Activated CD8-positive, alpha-beta T cell treated with anti-CD3 and anti-CD28 coated beads for 36 hours (primary cell): ENCODE measurements around the gene TRIM38. TPM values are rescaled to one million over a fixed set of nuclear protein-coding genes. Genes with fewer than 3 reads are reported as not detected.

ENCODE experiments used
- ATAC-seq: fragments of 200-7000 bp; cut with Tn5 transposase; one replicate; pipeline ENCODE4 v1.10.0; 2021; ENCODE audit warnings: mild to moderate bottlenecking, moderate library complexity
- CTCF ChIA-PET: fragments of 350-600 bp; sonication (Branson Sonifier 250); formaldehyde crosslinking; loops from one replicate; lab custom pipeline; 2021; ENCODE audit warnings: antibody characterized with exemption; lab: Charles Lee
- POLR2A ChIA-PET: fragments of 350-600 bp; sonication (Branson Sonifier 250); formaldehyde crosslinking; loops from one replicate; lab custom pipeline; 2021; ENCODE audit warnings: antibody characterized with exemption; lab: Charles Lee
- DNase-seq: peaks from one replicate; pipeline ENCODE4 v3.0.0-alpha.2; 2020
- H3K27ac Mint-ChIP-seq: one replicate; pipeline ENCODE4 v1.8.0; 2021; ENCODE audit warnings: mild to moderate bottlenecking, mixed read lengths
- H3K27me3 Mint-ChIP-seq: one replicate; pipeline ENCODE4 v1.8.0; 2021; ENCODE audit warnings: mixed read lengths
- H3K36me3 Mint-ChIP-seq: one replicate; pipeline ENCODE4 v1.8.0; 2021; ENCODE audit warnings: low read depth, mixed read lengths
- H3K4me1 Mint-ChIP-seq: one replicate; pipeline ENCODE4 v1.8.0; 2021; ENCODE audit warnings: low read depth, mixed read lengths
- H3K4me3 Mint-ChIP-seq: one replicate; pipeline ENCODE4 v1.8.0; 2021; ENCODE audit warnings: mild to moderate bottlenecking, moderate library complexity, mixed read lengths
- H3K9me3 Mint-ChIP-seq: one replicate; pipeline ENCODE4 v1.8.0; 2021; ENCODE audit warnings: mixed read lengths
- CTCF ChIP-seq: fragments of 200-600 bp; IDR thresholded peaks from one replicate; pipeline ENCODE4 v1.8.0; 2022; ENCODE audit warnings: antibody characterized with exemption, mild to moderate bottlenecking
- intact Hi-C: fragments of 100-400 bp; cut with micrococcal nuclease; formaldehyde crosslinking; loops from one replicate; pipeline ENCODE4 v1.10.0; 2022
- total RNA-seq, 2 experiments: library from RNA; stranded (reverse); gene quantifications; one replicate each; pipeline ENCODE4 v1.2.3, GENCODE V29; 2021

TRIM38 gene
- total RNA-seq, 2 experiments from 2014 or later: 8.0 to 8.3 TPM

DNA sequence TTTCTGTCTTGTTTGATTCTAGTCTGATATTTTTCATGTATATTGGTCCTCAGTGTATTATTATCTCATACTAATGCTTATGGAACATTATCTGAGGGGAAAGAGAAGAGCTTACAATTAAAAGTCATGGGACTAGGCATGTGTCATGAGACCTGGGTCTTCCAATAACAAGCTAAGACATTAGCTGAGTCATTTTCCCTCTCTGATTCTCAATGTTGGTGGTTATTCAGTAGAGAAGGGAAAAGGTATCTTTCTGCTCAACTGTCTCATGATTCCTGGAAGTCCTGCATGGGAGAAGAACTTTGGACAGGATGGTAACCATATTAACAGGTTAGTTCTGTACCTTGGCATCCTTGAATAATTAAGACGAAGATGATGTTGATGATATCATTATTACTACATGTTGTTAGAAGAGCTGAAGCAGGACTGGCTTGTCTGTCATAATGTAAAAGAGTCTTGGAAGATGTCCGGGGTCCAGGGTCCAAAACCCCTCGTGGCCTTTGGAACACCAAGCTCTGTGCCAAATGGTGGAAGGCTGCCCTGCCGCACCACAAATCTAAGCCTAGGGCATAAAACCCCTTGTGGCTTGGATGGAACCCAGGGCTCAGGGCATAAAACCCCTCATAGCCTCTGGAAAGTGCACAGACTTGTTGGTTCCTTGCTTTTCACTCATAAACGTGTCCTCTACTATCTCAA, 19.1 kb downstream of the TRIM38 start:
- Mint-ChIP-seq H3K9me3 (no peaks in the 10 kb centered on the region), H3K4me3 (no peak overlapping the region), H3K36me3 (peaks cover 45% of the 10 kb centered on the region), H3K4me1 (peaks cover 18% of the 10 kb centered on the region), H3K27ac (peak overlapping the region; percentile 28), H3K27me3 (no peaks in the 10 kb centered on the region)
- no peak for TF ChIP-seq CTCF
- intact Hi-C loops: no loop called here
- DNase-seq (no peak), ATAC-seq (no peak)
- ChIA-PET POLR2A (interaction anchor here (0.7 to 3.6 kb wide), 3 partner anchors 10 to 31 kb away, joined by 3 to 14 read pairs (median 3); no protein-coding TSS in a partner anchor), CTCF (interaction anchor here (0.9 to 3.7 kb wide), 5 partner anchors 10 to 36 kb away, joined by 3 to 20 read pairs (median 4); no protein-coding TSS in a partner anchor)

DNA sequence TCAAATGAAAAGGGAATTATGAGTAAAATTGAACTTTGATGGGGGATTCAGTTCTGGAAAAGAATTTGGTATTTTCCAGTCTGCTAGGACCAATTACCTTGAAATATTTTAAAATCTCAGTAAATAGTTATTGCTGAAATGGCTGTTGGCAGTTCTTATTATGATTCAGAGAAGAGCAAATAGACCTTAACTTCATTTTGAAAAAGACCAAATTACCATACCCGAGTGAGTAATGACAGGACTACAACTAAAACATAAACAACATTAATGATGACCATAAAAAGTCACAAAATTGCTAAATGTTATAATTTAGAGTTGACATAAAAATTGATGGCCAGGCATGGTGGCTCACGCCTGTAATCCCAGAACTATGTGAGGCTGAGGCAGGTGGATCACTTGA, 21.7 kb downstream of the TRIM38 start:
- peaks cover 11% of the 10 kb centered on the region for H3K4me1 Mint-ChIP-seq
- DNase-seq: no peak
- CTCF ChIA-PET: no interaction called here
- H3K9me3 Mint-ChIP-seq: no peaks in the 10 kb centered on the region
- no peak for ATAC-seq
- POLR2A ChIA-PET: interaction anchor here (1.4 kb wide), 1 partner anchor 22 kb away, joined by 3 read pairs; no protein-coding TSS in a partner anchor
- intact Hi-C loops: no loop called here
- no peaks in the 10 kb centered on the region for H3K27me3 Mint-ChIP-seq
- no peak for TF ChIP-seq CTCF
- H3K4me3 Mint-ChIP-seq: no peak overlapping the region
- peaks cover 44% of the 10 kb centered on the region for H3K36me3 Mint-ChIP-seq
- no peak overlapping the region for H3K27ac Mint-ChIP-seq

GRCh38 chr6:25987845-25988244, 25.2 kb downstream of the TRIM38 start:
- CTCF ChIA-PET: interaction anchor here (0.9 kb wide), 1 partner anchor 16 kb away, joined by 3 read pairs; no protein-coding TSS in a partner anchor
- Mint-ChIP-seq H3K36me3 (peaks cover 28% of the 10 kb centered on the region), H3K9me3 (no peaks in the 10 kb centered on the region), H3K27ac (no peak overlapping the region), H3K4me3 (no peak overlapping the region), H3K4me1 (peaks cover 10% of the 10 kb centered on the region), H3K27me3 (no peaks in the 10 kb centered on the region)
- intact Hi-C loops: no loop called here
- no peak for TF ChIP-seq CTCF
- DNase-seq (no peak), ATAC-seq (no peak)
- POLR2A ChIA-PET: interaction anchor here (1.4 kb wide), 1 partner anchor 33 kb away, joined by 3 read pairs; a partner anchor contains a TSS

DNA sequence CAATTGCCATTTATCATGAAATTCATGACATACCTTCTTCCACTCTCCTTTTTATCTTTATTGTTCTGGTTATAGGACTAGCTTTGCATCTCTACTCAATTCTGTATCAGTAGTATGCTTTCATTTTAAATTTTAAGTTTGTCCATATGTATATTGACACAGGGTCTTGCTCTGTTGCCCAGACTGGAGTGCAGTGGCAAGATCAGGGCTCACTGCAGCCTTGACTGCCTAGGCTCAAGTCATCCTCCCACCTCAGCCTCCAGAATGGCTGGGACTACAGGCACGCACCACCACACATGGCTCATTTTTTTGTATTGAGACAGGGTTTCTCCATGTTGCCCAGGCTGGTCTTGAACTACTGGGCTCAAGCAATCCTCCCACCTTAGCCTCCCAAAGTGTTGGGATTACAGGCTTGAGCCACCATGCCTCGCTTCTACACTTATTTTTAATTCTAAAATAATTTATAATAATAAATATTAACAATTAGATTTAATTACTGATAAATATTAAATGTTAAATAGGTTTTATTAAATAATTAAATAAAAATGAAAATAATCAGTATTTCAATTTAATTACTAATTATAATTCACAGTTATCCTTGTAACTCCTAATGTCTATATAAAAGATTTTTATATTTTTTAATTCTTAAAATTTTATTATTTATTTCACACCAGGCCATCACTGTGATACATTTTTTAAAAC, 27.7 kb downstream of the TRIM38 start:
- DNase-seq (no peak), ATAC-seq (no peak)
- CTCF ChIA-PET: interaction anchor here (0.7 to 5.6 kb wide), 8 partner anchors 13 to 108 kb away, joined by 3 to 118 read pairs (median 12); a partner anchor contains a TSS
- Mint-ChIP-seq H3K4me1 (peaks cover 16% of the 10 kb centered on the region), H3K9me3 (no peaks in the 10 kb centered on the region), H3K27ac (no peak overlapping the region), H3K4me3 (no peak overlapping the region), H3K27me3 (no peaks in the 10 kb centered on the region), H3K36me3 (peaks cover 10% of the 10 kb centered on the region)
- intact Hi-C loops: no loop called here
- POLR2A ChIA-PET: interaction anchor here (0.6 to 5.6 kb wide), 6 partner anchors 17 to 42 kb away, joined by 3 to 95 read pairs (median 4); a partner anchor contains a TSS
- TF ChIP-seq CTCF: no peak
